Nephron progenitor cell (in vitro differentiated cells): ENCODE data around the gene UBALD2.
A peak's percentile ranks its signal among the peaks of the same experiment; 100 is the strongest.
"Not testable (repeated sequence)": the region's sequence is repeated elsewhere in the genome, so short reads cannot be mapped to it uniquely, and the experiment has no call there.

ENCODE experiments used
- DNase-seq: peaks from one replicate; pipeline ENCODE4 v3.0.0; 2021
- H3K27ac Mint-ChIP-seq: 2 replicates; pipeline ENCODE4 v1.8.0; 2021; ENCODE audit warnings: mild to moderate bottlenecking, moderate library complexity, mixed read lengths
- H3K27me3 Mint-ChIP-seq: 2 replicates; pipeline ENCODE4 v1.8.0; 2021; ENCODE audit warnings: mild to moderate bottlenecking, low read depth, mixed read lengths; ENCODE audit not compliant: poor library complexity
- H3K36me3 Mint-ChIP-seq: 2 replicates; pipeline ENCODE4 v1.8.0; 2021; ENCODE audit warnings: low read depth, mixed read lengths
- H3K4me1 Mint-ChIP-seq: 2 replicates; pipeline ENCODE4 v1.8.0; 2021; ENCODE audit warnings: mixed read lengths
- H3K4me3 Mint-ChIP-seq: 2 replicates; pipeline ENCODE4 v1.8.0; 2021; ENCODE audit warnings: mild to moderate bottlenecking, moderate library complexity, mixed read lengths
- H3K9me3 Mint-ChIP-seq: 2 replicates; pipeline ENCODE4 v1.8.0; 2021; ENCODE audit warnings: mild to moderate bottlenecking, moderate library complexity, mixed read lengths
- CTCF ChIP-seq: fragments of 200-600 bp; sonication (generic); IDR thresholded peaks from 2 replicates; pipeline ENCODE4 v1.5.0; 2021; ENCODE audit warnings: antibody characterized with exemption

Gene UBALD2

GRCh38 chr17:76297436-76297835, 32.3 kb downstream of the UBALD2 start:
- H3K4me3 Mint-ChIP-seq, result no peak overlapping the region
- no peaks in the 10 kb centered on the region for H3K9me3 Mint-ChIP-seq
- H3K36me3 Mint-ChIP-seq, result peaks cover 14% of the 10 kb centered on the region
- no peak for TF ChIP-seq CTCF
- no peak for DNase-seq
- no peak overlapping the region for H3K27ac Mint-ChIP-seq
- H3K27me3 Mint-ChIP-seq, result no peaks in the 10 kb centered on the region
- H3K4me1 Mint-ChIP-seq, result peaks cover 17% of the 10 kb centered on the region

GRCh38 chr17:76304226-76305134, 39.3 kb downstream of the UBALD2 start:
- Mint-ChIP-seq H3K27ac (peak overlapping the region; percentile 67), H3K9me3 (no peaks in the 10 kb centered on the region), H3K4me1 (peaks cover 8% of the 10 kb centered on the region), H3K4me3 (no peak overlapping the region), H3K36me3 (peaks cover 9% of the 10 kb centered on the region), H3K27me3 (peaks cover 4% of the 10 kb centered on the region)
- no peak for TF ChIP-seq CTCF
- no peak for DNase-seq

DNA sequence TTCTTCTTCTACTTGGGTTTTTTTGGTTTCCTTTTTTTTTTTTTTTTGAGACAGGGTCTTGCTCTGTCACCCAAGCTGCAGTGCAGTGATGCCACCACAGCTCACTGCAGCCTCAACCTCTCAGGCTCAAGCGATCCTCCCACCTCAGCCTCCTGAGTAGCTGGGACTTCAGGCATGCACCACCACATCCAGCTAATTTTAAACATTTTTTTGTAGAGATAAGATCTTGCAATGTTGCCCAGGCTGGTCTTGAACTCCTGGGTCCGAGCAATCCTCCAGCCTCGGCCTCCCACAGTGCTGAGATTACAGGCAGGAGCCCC, 39.9 kb downstream of the UBALD2 start:
- DNase-seq, H3K4me3 Mint-ChIP-seq, H3K27ac Mint-ChIP-seq, H3K27me3 Mint-ChIP-seq, H3K4me1 Mint-ChIP-seq, H3K9me3 Mint-ChIP-seq: not testable (repeated sequence)
- peaks cover 11% of the 10 kb centered on the region for H3K36me3 Mint-ChIP-seq

GRCh38 chr17:76307299-76307965, 42.3 kb downstream of the UBALD2 start:
- Mint-ChIP-seq H3K27ac (no peak overlapping the region), H3K4me3 (no peak overlapping the region), H3K9me3 (no peaks in the 10 kb centered on the region), H3K27me3 (peaks cover 4% of the 10 kb centered on the region), H3K36me3 (peaks cover 22% of the 10 kb centered on the region), H3K4me1 (peaks cover 9% of the 10 kb centered on the region)
- DNase-seq, result no peak
- no peak for TF ChIP-seq CTCF

- peaks cover 4% of the 10 kb centered on the region for H3K27me3 Mint-ChIP-seq
- no peak for DNase-seq
- H3K4me1 Mint-ChIP-seq, result peaks cover 13% of the 10 kb centered on the region
- no peaks in the 10 kb centered on the region for H3K9me3 Mint-ChIP-seq
- TF ChIP-seq CTCF, result no peak
- peaks cover 25% of the 10 kb centered on the region for H3K36me3 Mint-ChIP-seq
- H3K27ac Mint-ChIP-seq, result no peak within 1 kb of the TSS
- H3K4me3 Mint-ChIP-seq, result no peak within 1 kb of the TSS
These were observed 42.8 kb downstream of the UBALD2 start, which contains the start of gene QRICH2 for GRCh38 chr17:76307966-76308338. Gene QRICH2 (minus strand): TSS chr17:76308276. CDS start chr17:76307998, 278 bp downstream.

DNA sequence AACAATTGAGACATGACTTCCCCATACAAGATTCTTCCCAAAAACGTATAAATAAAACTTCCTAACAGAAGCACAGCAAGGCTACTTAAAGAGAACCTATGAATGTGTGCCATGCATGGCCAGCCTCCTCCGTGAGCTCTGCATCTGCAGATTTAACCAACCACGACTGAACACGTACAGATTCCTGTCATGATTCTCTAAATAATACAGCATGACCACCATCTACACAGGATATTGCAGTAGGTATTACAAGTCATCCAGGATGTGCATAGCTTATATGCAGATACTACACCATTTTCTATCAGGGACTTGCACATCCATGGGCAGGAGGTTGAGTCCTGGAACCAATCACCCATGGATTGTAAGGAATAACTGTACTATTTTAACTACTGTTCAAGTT, 44.3 kb downstream of the UBALD2 start:
- H3K4me1 Mint-ChIP-seq, result peaks cover 18% of the 10 kb centered on the region
- no peaks in the 10 kb centered on the region for H3K9me3 Mint-ChIP-seq
- H3K27me3 Mint-ChIP-seq, result peaks cover 4% of the 10 kb centered on the region
- no peak overlapping the region for H3K4me3 Mint-ChIP-seq
- H3K27ac Mint-ChIP-seq, result no peak overlapping the region
- no peak for TF ChIP-seq CTCF
- H3K36me3 Mint-ChIP-seq, result peaks cover 27% of the 10 kb centered on the region
- DNase-seq, result no peak
